CD4-positive, CD25-positive, alpha-beta regulatory T cell (primary cell): ENCODE results near the gene CDKAL1. TPM values are rescaled to one million over a fixed set of nuclear protein-coding genes. Genes with fewer than 3 reads are reported as not detected.

Experiments
- ATAC-seq, 2 donors: fragments of 150-1000 bp; cut with Tn5 transposase; one replicate each; pipeline ENCODE4 v1.10.0; 2021; ENCODE audit warnings: low read depth in 2 of 2, moderate number of reproducible peaks in 2 of 2, moderate library complexity in 1 of 2
- DNase-seq, 3 donors: peaks; one replicate each; pipeline versions ENCODE4 v3.0.0 to v3.0.0-alpha.2; 2012 to 2022; ENCODE audit warnings: mixed read lengths in 1 of 3
- H3K27ac ChIP-seq: one replicate; pipeline ENCODE4 v1.7.0; 2013; ENCODE audit warnings: mild to moderate bottlenecking, low read length; ENCODE audit not compliant: insufficient read depth, poor library complexity, severe bottlenecking
- H3K27me3 ChIP-seq: one replicate; pipeline ENCODE4 v1.7.0; 2013; ENCODE audit warnings: low read length; ENCODE audit not compliant: control insufficient read depth, insufficient read depth
- H3K36me3 ChIP-seq: one replicate; pipeline ENCODE4 v1.7.0; 2013; ENCODE audit warnings: mild to moderate bottlenecking, low read length, moderate library complexity; ENCODE audit not compliant: control insufficient read depth, insufficient read depth
- H3K4me1 ChIP-seq: 2 replicates; pipeline ENCODE4 v1.7.0; 2013; ENCODE audit warnings: mild to moderate bottlenecking, low read length; ENCODE audit not compliant: insufficient read depth, control insufficient read depth, poor library complexity, severe bottlenecking
- H3K4me3 ChIP-seq: one replicate; pipeline ENCODE4 v1.7.0; 2013; ENCODE audit warnings: low read depth, mild to moderate bottlenecking, low read length, moderate library complexity
- H3K9me3 ChIP-seq, 2 experiments: 1 replicate in 1 of 2; 2 replicates in 1 of 2; pipeline ENCODE4 v1.7.0; 2013; ENCODE audit warnings: low read length in 2 of 2, mild to moderate bottlenecking in 1 of 2, moderate library complexity in 1 of 2; ENCODE audit not compliant: control insufficient read depth in 2 of 2
- H3K27ac Mint-ChIP-seq, 3 donors: one replicate each; pipeline ENCODE4 v1.8.0; 2020 to 2022; ENCODE audit warnings: mild to moderate bottlenecking in 3 of 3, mixed read lengths in 3 of 3, moderate library complexity in 2 of 3
- H3K27me3 Mint-ChIP-seq: one replicate; pipeline ENCODE4 v1.8.0; 2022; ENCODE audit warnings: mild to moderate bottlenecking, mixed read lengths
- H3K36me3 Mint-ChIP-seq: one replicate; pipeline ENCODE4 v1.8.0; 2020; ENCODE audit warnings: mixed read lengths
- H3K4me1 Mint-ChIP-seq, 4 donors: one replicate each; pipeline ENCODE4 v1.8.0; 2020 to 2022; ENCODE audit warnings: mixed read lengths in 4 of 4, mild to moderate bottlenecking in 1 of 4
- H3K4me3 Mint-ChIP-seq, 4 donors: one replicate each; pipeline ENCODE4 v1.8.0; 2020 to 2022; ENCODE audit warnings: mild to moderate bottlenecking in 4 of 4, mixed read lengths in 4 of 4, moderate library complexity in 3 of 4
- H3K9me3 Mint-ChIP-seq, 7 donors: one replicate each; pipeline ENCODE4 v1.8.0; 2020 to 2022; ENCODE audit warnings: mixed read lengths in 7 of 7, mild to moderate bottlenecking in 3 of 7, moderate library complexity in 2 of 7
- polyA plus RNA-seq, 4 donors: library from polyadenylated mRNA; unstranded; fragments of 300-500 nt; fragmentation: Illumina TruSeq; gene quantifications; one replicate each; pipeline ENCODE4 v1.2.3, GENCODE V29; 2021
- total RNA-seq: library from RNA; stranded (reverse); gene quantifications from one replicate; pipeline ENCODE4 v1.2.3, GENCODE V29; 2022

Gene CDKAL1
- total and polyA plus RNA-seq, 5 donors from 2014 or later, result 26.1 to 39.4 (median 30.4) TPM

- Histone ChIP-seq H3K9me3 (no peaks in the 10 kb centered on the region), H3K36me3 (no peaks in the 10 kb centered on the region), H3K4me3 (no peak overlapping the region), H3K27me3 (no peaks in the 10 kb centered on the region), H3K4me1 (peaks cover 7% of the 10 kb centered on the region), H3K27ac (no peak overlapping the region)
- Mint-ChIP-seq H3K27me3 (no peaks in the 10 kb centered on the region), H3K36me3 (no peaks in the 10 kb centered on the region), H3K27ac (no peak overlapping the region), H3K4me1 (peaks cover 11 to 70% (median 41%) of the 10 kb centered on the region in 4 donors), H3K9me3 (peaks cover 0 to 2% (median 0%) of the 10 kb centered on the region in 7 donors), H3K4me3 (no peak overlapping the region)
- ATAC-seq (no peak), DNase-seq (no peak)
Measured at GRCh38 chr6:20693466-20694063, 159.3 kb downstream of the CDKAL1 start.

GRCh38 chr6:20696676-20697075 lies 162.4 kb downstream of the CDKAL1 start:
- Mint-ChIP-seq H3K27ac (no peak overlapping the region), H3K4me1 (peaks cover 14 to 57% (median 32%) of the 10 kb centered on the region in 4 donors), H3K27me3 (no peaks in the 10 kb centered on the region), H3K36me3 (no peaks in the 10 kb centered on the region), H3K9me3 (peaks cover 0 to 2% (median 0%) of the 10 kb centered on the region in 7 donors), H3K4me3 (no peak overlapping the region)
- Histone ChIP-seq H3K9me3 (no peaks in the 10 kb centered on the region), H3K27me3 (no peaks in the 10 kb centered on the region), H3K27ac (no peak overlapping the region), H3K4me3 (no peak overlapping the region), H3K4me1 (no peaks in the 10 kb centered on the region), H3K36me3 (no peaks in the 10 kb centered on the region)
- ATAC-seq, result no peak
- no peak for DNase-seq

DNA sequence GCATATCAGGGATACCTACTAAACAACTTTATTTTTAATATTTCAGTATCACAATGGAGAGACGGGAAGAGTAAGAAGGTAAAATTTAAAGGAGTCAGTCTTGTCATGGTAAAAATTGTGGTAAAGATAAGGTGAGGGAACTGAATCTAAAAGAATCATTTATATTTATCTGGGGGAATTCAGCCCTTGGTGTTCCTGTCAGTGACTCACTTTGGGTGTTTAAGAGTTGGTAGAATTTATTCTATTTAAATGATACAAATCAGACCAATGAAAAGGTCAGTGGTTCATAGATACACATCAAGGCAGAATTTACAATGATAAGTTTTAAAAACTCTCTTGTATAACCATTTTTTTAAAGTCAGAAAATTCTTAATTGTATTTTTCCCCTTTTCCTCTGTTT lies 164.4 kb downstream of the CDKAL1 start:
- DNase-seq (no peak), ATAC-seq (no peak)
- Histone ChIP-seq H3K36me3 (no peaks in the 10 kb centered on the region), H3K27me3 (no peaks in the 10 kb centered on the region), H3K4me3 (no peak overlapping the region), H3K4me1 (no peaks in the 10 kb centered on the region), H3K27ac (no peak overlapping the region), H3K9me3 (no peaks in the 10 kb centered on the region)
- H3K9me3 Mint-ChIP-seq, result peaks cover 0 to 2% (median 0%) of the 10 kb centered on the region in 7 donors
- H3K36me3 Mint-ChIP-seq, result no peaks in the 10 kb centered on the region
- H3K4me3 Mint-ChIP-seq, result peak overlapping the region in 1 of 4 donors; percentile 68
- peaks cover 8 to 50% (median 34%) of the 10 kb centered on the region in 4 donors for H3K4me1 Mint-ChIP-seq
- H3K27ac Mint-ChIP-seq, result peak overlapping the region in 1 of 3 donors; percentile 64
- H3K27me3 Mint-ChIP-seq, result no peaks in the 10 kb centered on the region

DNA sequence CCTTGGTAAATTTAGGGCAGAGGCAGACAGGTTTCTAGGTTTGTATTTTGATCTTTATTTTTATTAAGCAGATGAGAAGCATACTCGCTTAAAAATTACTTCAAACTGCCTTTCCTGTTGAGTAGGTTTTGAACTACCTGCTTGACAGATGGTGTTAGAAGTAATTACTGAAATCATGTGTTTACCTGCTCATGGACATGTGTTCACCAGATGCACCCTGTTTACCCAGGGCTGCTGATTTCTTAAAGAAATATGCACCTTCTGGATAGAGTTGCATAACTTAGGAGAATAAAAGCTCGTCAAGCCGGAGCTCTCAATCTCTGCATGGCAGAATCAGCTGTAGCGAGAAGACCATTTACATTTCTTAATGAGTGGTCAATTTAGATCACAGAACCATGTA lies 165.1 kb downstream of the CDKAL1 start:
- Histone ChIP-seq H3K4me3 (no peak overlapping the region), H3K36me3 (no peaks in the 10 kb centered on the region), H3K4me1 (no peaks in the 10 kb centered on the region), H3K27me3 (no peaks in the 10 kb centered on the region), H3K9me3 (no peaks in the 10 kb centered on the region), H3K27ac (no peak overlapping the region)
- no peak overlapping the region for H3K27ac Mint-ChIP-seq
- peaks cover 14 to 44% (median 37%) of the 10 kb centered on the region in 4 donors for H3K4me1 Mint-ChIP-seq
- H3K9me3 Mint-ChIP-seq, result peaks cover 0 to 2% (median 0%) of the 10 kb centered on the region in 7 donors
- ATAC-seq, result no peak
- H3K36me3 Mint-ChIP-seq, result no peaks in the 10 kb centered on the region
- H3K27me3 Mint-ChIP-seq, result no peaks in the 10 kb centered on the region
- DNase-seq, result no peak
- H3K4me3 Mint-ChIP-seq, result no peak overlapping the region

DNA sequence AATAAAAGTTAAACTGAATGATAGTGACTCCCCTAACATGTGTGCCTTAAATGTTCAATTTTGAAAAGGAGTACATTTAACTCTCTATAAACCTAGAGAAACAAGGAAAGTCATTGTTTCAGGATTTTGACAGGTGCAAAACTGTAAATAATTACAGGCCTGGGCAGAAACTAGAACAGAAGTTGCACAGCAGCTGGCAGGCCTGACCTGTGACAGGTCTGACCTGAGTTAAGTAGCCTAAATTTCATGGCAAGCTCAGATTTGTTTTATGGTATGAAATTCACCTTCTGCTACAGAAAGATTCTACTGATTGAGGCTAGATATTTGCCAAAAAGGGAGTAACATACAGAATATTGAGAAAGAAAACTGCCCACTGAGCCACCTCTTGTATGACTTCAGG lies 166.1 kb downstream of the CDKAL1 start:
- no peak for ATAC-seq
- no peak for DNase-seq
- H3K9me3 Mint-ChIP-seq, result peaks cover 0 to 2% (median 0%) of the 10 kb centered on the region in 7 donors
- Histone ChIP-seq H3K9me3 (no peaks in the 10 kb centered on the region), H3K36me3 (no peaks in the 10 kb centered on the region), H3K27me3 (no peaks in the 10 kb centered on the region), H3K27ac (no peak overlapping the region), H3K4me1 (no peaks in the 10 kb centered on the region), H3K4me3 (no peak overlapping the region)
- H3K4me1 Mint-ChIP-seq, result peaks cover 19 to 41% (median 33%) of the 10 kb centered on the region in 4 donors
- H3K27ac Mint-ChIP-seq, result no peak overlapping the region
- no peaks in the 10 kb centered on the region for H3K36me3 Mint-ChIP-seq
- H3K4me3 Mint-ChIP-seq, result no peak overlapping the region
- no peaks in the 10 kb centered on the region for H3K27me3 Mint-ChIP-seq

DNA sequence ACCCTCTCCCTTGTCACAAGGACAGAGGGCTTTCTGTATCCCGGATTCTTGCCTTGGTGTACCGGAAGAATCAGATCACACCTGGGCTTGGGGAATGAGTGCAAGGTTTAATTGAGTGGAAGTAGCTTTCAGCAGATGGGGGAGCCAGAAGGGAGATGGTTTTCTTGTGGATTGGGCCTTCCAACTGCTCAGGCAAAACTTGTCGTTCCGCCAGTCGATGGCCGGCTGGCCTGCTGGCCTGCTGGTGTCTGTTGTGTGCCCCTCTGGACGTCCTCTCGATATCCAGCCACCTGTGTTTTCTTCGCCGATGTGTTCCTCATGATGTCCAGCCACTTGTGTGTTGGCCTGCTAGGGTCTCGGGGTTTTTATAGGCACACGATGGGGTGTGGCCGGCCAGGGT lies 168.1 kb downstream of the CDKAL1 start:
- Mint-ChIP-seq H3K9me3 (no peaks in the 10 kb centered on the region), H3K4me3 (no peak overlapping the region), H3K4me1 (peaks cover 29 to 54% (median 43%) of the 10 kb centered on the region in 4 donors), H3K36me3 (no peaks in the 10 kb centered on the region), H3K27me3 (no peaks in the 10 kb centered on the region), H3K27ac (no peak overlapping the region)
- no peak for ATAC-seq
- DNase-seq, result no peak
- no peaks in the 10 kb centered on the region for H3K4me1 ChIP-seq
- no peak overlapping the region for H3K4me3 ChIP-seq
- H3K27ac ChIP-seq, result no peak overlapping the region
- H3K9me3 ChIP-seq, result no peaks in the 10 kb centered on the region
- no peaks in the 10 kb centered on the region for H3K27me3 ChIP-seq
- H3K36me3 ChIP-seq, result no peaks in the 10 kb centered on the region

DNA sequence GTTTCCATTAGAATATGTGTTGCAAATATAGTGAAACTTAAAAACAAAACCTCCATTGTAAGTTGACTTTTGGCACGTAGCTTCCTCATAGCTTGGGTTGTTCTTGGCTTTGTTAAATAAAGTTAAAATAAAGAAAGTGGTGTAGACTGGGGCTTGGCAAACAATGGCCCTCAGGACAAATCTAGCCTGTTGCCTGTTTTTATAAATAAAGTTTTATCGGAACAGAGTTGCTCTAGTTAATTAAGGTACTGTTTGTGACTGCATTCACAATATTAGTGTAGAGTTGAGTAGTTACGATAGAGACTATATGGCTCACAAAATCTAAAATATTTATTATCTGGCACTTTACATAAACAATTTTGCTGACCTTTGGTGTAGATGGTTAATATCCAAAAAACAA lies 168.8 kb downstream of the CDKAL1 start:
- no peaks in the 10 kb centered on the region for H3K36me3 ChIP-seq
- DNase-seq (no peak), ATAC-seq (no peak)
- H3K27me3 ChIP-seq, result no peaks in the 10 kb centered on the region
- H3K4me3 ChIP-seq, result no peak overlapping the region
- Mint-ChIP-seq H3K4me1 (peaks cover 31 to 53% (median 39%) of the 10 kb centered on the region in 4 donors), H3K4me3 (no peak overlapping the region), H3K36me3 (no peaks in the 10 kb centered on the region), H3K9me3 (no peaks in the 10 kb centered on the region), H3K27me3 (no peaks in the 10 kb centered on the region), H3K27ac (no peak overlapping the region)
- no peaks in the 10 kb centered on the region for H3K9me3 ChIP-seq
- no peaks in the 10 kb centered on the region for H3K4me1 ChIP-seq
- no peak overlapping the region for H3K27ac ChIP-seq

DNA sequence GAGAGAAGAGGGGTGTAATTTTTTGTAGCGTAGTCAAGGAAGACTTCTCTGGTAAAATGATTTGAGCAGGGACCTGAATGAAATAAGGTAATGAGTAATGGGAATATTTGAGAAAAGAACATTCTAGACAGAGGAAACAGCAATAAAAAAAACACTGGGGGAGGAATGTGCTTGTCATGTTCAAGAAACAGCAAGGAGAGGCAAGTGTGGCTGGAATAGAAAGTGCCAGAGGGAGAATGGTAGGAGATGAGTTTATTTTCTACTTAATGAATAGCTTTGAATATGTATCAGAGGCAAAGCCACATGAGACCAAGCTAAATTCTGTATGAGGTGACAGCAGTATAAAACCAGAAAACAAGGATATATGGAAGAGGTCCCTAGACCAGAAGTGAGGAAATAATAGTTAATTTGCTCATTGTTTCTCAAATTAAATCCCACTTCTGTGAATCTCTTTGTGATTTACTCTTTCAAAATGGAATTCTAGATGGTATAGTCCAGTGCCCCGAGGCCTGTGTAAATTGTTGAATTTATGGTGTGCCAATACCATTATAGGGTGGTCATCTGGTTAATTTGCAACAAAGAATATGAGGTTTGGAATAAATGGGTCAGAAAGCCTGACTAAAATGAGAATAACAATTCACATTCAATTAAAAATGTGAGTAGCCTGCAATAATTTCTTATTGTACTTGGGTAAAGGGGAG lies 170.2 kb downstream of the CDKAL1 start:
- H3K4me3 ChIP-seq, result no peak overlapping the region
- H3K4me1 Mint-ChIP-seq, result peaks cover 34 to 58% (median 40%) of the 10 kb centered on the region in 4 donors
- H3K4me1 ChIP-seq, result peaks cover 2% of the 10 kb centered on the region
- H3K9me3 Mint-ChIP-seq, result no peaks in the 10 kb centered on the region
- no peaks in the 10 kb centered on the region for H3K9me3 ChIP-seq
- H3K27me3 Mint-ChIP-seq, result no peaks in the 10 kb centered on the region
- no peaks in the 10 kb centered on the region for H3K36me3 Mint-ChIP-seq
- H3K36me3 ChIP-seq, result no peaks in the 10 kb centered on the region
- no peak overlapping the region for H3K27ac Mint-ChIP-seq
- H3K4me3 Mint-ChIP-seq, result no peak overlapping the region
- no peak overlapping the region for H3K27ac ChIP-seq
- no peaks in the 10 kb centered on the region for H3K27me3 ChIP-seq
- ATAC-seq (no peak), DNase-seq (no peak)
